ENCODE results near the gene SSRP1.

DNA sequence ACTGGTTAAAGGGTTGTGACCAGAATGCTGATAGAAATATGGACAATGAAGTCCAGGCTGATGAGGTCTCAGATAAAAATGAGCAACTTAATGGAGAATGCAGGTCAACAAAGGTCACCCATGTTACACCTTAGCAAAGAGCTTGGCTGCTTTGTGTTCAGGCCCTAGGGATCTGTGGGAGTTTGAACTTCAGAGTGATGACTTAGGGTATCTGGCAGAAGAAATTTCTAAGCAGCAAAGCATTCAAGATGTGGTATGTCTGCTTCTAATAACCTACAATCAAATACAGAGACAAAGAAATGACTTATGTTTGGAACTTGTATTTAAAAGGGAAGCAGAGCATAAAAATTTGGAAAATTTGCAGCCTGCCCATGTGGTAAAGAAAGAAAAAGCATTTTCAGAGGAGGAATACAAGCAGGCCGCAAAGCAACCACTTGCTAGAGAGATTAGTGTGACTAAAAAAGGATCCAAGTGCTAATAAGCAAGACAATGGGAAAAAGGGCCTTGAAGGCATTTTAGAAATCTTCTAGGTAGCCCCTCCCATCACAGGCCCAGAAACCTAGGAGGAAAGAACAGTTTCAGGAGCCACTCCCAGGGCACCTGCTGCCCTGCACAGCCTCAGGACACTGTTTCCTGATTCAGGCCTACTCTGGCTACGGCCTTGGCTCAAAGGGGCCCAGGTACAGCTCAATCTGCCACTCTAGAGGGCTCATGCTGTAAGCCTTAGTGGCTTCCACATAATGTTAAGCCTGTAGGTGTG lies 52.3 kb downstream of the SSRP1 start:
- TF ChIP-seq TAF1 (IDR thresholded peaks at IDR 0.05; ENCODE audit: low read depth) (no peak), YY1 (IDR thresholded peaks at IDR 0.05; ENCODE audit: low read depth) (no peak)

Data from Ishikawa (cell line).